Muscle layer of duodenum (tissue), 2 donors: ENCODE results near the gene SPEF2.
A peak's percentile ranks its signal among the peaks of the same experiment; 100 is the strongest.
"Not testable (repeated sequence)": the region's sequence is repeated elsewhere in the genome, so short reads cannot be mapped to it uniquely, and the experiment has no call there.

Experiments
- H3K27ac ChIP-seq: one replicate; pipeline ENCODE4 v1.7.0; 2013; ENCODE audit warnings: mild to moderate bottlenecking, low read length
- H3K27me3 ChIP-seq: one replicate; pipeline ENCODE4 v1.7.0; 2013; ENCODE audit warnings: low read depth, mild to moderate bottlenecking, control low read depth, low read length
- H3K36me3 ChIP-seq, 2 donors: one replicate each; pipeline ENCODE4 v1.7.0; 2013; ENCODE audit warnings: low read length in 2 of 2, control low read depth in 1 of 2, mild to moderate bottlenecking in 1 of 2; ENCODE audit not compliant: insufficient read depth in 2 of 2, control insufficient read depth in 1 of 2
- H3K4me1 ChIP-seq, 2 donors: one replicate each; pipeline ENCODE4 v1.7.0; 2013; ENCODE audit warnings: low read length in 2 of 2, mild to moderate bottlenecking in 2 of 2, control low read depth in 1 of 2, moderate library complexity in 1 of 2; ENCODE audit not compliant: insufficient read depth in 2 of 2, control insufficient read depth in 1 of 2
- H3K4me3 ChIP-seq, 2 donors: one replicate each; pipeline ENCODE4 v1.7.0; 2013; ENCODE audit warnings: low read length in 2 of 2, low read depth in 1 of 2, mild to moderate bottlenecking in 1 of 2
- H3K9me3 ChIP-seq, 2 donors: one replicate each; pipeline ENCODE4 v1.7.0; 2013; ENCODE audit warnings: low read length in 2 of 2, control low read depth in 1 of 2, mild to moderate bottlenecking in 1 of 2; ENCODE audit not compliant: control insufficient read depth in 1 of 2
- donor health status: healthy.

The SPEF2 gene

GRCh38 chr5:35849860-35850259, 232.2 kb downstream of the SPEF2 start:
- Histone ChIP-seq H3K27ac (no peak overlapping the region), H3K27me3 (no peaks in the 10 kb centered on the region), H3K4me1 (no peaks in the 10 kb centered on the region)

DNA sequence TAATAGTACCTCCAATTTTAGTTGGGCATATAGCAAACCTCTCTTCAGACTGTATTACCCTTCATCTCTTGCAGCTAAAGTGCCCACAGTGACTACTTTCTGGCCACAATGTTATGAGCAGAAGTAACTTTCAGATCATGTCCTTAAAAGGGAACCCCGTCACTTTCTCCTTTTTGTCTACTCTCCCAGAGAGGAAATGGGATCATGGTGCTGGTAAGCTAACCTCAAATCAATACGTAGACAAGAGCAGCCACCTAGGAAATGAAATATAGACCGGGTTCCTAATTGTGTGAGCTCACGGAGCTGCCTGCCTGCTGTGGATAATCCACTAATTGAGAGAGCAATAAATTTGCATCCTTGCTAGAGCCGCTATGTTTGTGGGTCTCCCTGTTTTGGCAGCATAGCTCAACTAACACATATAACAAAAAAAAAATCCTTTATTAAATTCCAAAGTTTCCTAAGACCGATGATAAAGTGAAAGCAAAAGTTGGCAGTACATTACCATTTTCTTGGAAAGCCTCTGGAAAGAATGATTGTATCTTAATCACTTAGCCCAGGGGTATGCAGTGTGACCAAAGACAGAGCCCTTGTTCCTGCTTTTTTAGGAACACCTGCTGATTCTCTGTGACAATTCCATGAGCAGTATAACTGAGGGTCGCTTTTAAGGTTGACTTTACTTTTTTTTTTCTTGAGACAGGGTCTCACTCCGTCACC, 233.5 kb downstream of the SPEF2 start:
- H3K4me1 ChIP-seq, result no peaks in the 10 kb centered on the region
- no peaks in the 10 kb centered on the region for H3K27me3 ChIP-seq
- no peaks in the 10 kb centered on the region for H3K9me3 ChIP-seq
- H3K36me3 ChIP-seq, result no peaks in the 10 kb centered on the region
- H3K4me3 ChIP-seq, result peak overlapping the region; percentile 30 to 52
- no peak overlapping the region for H3K27ac ChIP-seq

More at GRCh38 chr5:35849860-35850259, 232.2 kb downstream of the SPEF2 start:
- Histone ChIP-seq H3K36me3 (no peaks in the 10 kb centered on the region), H3K9me3 (peaks cover 0 to 5% of the 10 kb centered on the region in 2 donors), H3K4me3 (no peak overlapping the region)

DNA sequence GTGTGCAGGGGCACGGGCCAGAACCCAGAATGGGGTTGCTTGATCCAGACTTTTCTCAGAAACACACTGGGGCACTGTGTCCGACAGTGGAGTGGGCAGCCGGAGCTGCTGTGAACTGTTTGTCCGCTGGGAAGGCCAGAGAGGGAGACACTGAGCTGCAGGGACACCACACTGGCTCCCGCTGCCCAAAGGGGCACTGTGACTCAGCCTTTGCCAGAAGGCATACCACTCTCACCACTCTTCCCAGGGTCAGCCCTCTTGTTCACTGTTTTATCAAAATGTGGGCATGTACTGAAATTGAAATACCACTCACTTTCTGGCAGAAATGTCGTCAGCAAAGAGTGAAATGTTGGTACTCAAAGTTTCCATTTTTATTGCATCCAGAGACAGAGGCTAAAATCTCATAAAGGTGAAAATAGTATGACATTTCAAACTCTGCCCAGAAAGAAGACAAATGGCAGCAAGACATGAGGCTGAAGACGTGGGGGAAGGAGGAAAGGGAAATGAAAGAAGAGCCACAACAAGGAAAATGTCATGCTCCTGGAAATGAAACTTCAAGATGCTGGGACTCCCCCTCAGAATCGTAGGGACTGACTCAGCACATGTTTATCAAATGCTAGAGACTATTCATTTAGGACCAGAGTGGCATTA, 234.5 kb downstream of the SPEF2 start:
- Histone ChIP-seq H3K27me3 (no peaks in the 10 kb centered on the region), H3K27ac (no peak overlapping the region), H3K4me3 (no peak overlapping the region), H3K9me3 (no peaks in the 10 kb centered on the region), H3K4me1 (no peaks in the 10 kb centered on the region), H3K36me3 (no peaks in the 10 kb centered on the region)

DNA sequence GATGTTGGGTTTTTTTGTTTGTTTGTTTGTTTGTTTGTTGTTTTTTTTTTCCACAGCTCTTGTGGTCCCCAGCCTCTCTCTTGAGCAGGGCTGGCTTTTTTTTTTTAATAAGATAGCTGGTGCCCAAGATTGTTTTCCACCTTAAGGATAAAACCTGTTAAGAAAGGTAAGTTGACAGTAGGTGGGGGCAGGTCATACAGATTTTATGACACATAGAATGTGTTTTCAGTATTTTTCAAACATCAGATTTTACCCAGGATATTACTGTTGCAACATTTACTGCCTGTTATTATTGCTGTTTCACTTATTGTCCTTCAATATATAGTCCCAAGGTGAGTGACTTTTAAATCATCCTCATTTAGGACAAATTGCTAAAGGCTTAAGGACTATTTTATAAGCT, 235.1 kb downstream of the SPEF2 start:
- no peak overlapping the region for H3K4me3 ChIP-seq
- H3K27me3 ChIP-seq, result no peaks in the 10 kb centered on the region
- H3K36me3 ChIP-seq, result no peaks in the 10 kb centered on the region
- no peak overlapping the region for H3K27ac ChIP-seq
- H3K4me1 ChIP-seq, result no peaks in the 10 kb centered on the region
- H3K9me3 ChIP-seq, result no peaks in the 10 kb centered on the region

DNA sequence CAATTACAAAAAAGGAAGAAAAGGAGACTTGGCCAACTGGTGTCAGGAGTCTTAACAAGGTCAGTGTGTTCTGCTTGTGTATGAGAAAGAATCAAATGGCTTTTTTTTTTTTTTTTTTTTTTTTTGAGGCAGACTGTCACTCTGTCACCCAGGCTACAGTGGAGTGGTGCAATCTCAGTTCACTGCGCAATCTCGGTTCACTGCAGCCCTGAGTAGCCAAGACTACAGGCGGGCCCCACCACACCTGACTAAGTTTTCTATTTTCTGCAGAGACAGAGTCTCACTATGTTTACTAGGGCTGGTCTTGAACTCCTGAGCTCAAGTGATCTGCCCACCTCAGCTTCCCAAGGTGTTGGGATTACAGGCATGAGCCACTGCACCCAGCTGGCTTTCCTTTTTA, 236.0 kb downstream of the SPEF2 start:
- H3K27me3 ChIP-seq, result no peaks in the 10 kb centered on the region
- H3K4me3 ChIP-seq, result no peak overlapping the region
- H3K27ac ChIP-seq, result no peak overlapping the region
- no peaks in the 10 kb centered on the region for H3K4me1 ChIP-seq
- no peaks in the 10 kb centered on the region for H3K36me3 ChIP-seq
- H3K9me3 ChIP-seq, result no peaks in the 10 kb centered on the region

GRCh38 chr5:35854248-35854647, 236.6 kb downstream of the SPEF2 start:
- no peak overlapping the region for H3K4me3 ChIP-seq
- H3K36me3 ChIP-seq, result no peaks in the 10 kb centered on the region
- H3K4me1 ChIP-seq, result no peaks in the 10 kb centered on the region
- no peaks in the 10 kb centered on the region for H3K9me3 ChIP-seq
- no peaks in the 10 kb centered on the region for H3K27me3 ChIP-seq
- H3K27ac ChIP-seq, result no peak overlapping the region

DNA sequence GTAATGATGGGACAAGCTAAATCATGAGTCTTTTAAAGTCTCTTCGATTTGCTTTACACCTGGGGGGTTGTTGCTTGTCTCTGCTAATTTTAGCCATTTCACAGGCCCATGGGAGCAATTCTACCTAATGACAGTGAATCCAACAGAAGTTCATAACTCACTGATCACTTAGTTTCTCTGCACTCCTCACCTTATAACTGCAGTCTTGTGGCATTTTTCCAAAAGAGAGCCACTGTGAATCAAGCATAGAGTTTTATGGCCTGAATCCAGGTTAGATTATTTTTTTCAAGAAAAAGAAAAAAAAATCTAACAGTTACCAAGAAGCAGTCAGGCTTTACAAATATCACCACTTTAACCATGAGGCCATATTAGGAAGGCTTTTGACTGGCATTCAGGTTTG, 237.5 kb downstream of the SPEF2 start:
- H3K27me3 ChIP-seq, result no peaks in the 10 kb centered on the region
- no peaks in the 10 kb centered on the region for H3K36me3 ChIP-seq
- H3K4me1 ChIP-seq, result no peaks in the 10 kb centered on the region
- H3K4me3 ChIP-seq, result no peak overlapping the region
- H3K27ac ChIP-seq, result no peak overlapping the region
- no peaks in the 10 kb centered on the region for H3K9me3 ChIP-seq

DNA sequence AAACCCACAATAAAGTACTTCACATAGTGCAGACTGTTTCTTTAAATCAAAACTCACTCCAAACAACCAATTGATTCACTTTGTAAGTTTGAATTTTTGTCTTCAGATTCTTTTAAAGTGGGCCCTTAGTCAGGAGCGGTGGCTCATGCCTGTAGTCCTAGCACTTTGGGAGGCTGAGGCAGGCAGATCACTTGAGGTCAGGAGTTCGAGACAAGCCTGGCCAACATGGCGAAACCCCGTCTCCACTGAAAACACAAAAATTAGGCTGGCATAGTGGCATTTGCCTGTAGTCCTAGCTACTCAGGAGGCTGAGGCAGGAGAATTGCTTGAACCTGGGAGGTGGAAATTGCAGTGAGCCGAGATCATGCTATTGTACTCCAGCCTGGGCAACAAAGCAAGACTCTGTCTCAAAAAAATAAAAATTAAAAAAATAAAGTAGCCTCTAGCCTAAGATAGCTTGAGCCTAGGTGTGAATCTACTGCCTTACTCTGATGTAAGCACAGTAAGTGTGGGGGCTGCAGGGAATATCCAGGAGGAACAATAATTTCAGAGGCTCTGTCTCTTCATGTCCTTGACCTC, 238.6 kb downstream of the SPEF2 start:
- not testable (repeated sequence) for H3K27me3 ChIP-seq, H3K4me1 ChIP-seq, H3K27ac ChIP-seq, H3K36me3 ChIP-seq, H3K9me3 ChIP-seq, H3K4me3 ChIP-seq

GRCh38 chr5:35856765-35857351, 239.2 kb downstream of the SPEF2 start, which contains the start of gene IL7R:
Gene IL7R, plus strand, starts transcription at chr5:35856891. Its CDS starts 87 bp downstream, at chr5:35856978.
- Histone ChIP-seq H3K36me3 (no peaks in the 10 kb centered on the region), H3K9me3 (no peaks in the 10 kb centered on the region), H3K27me3 (no peaks in the 10 kb centered on the region), H3K4me3 (no peak within 1 kb of the TSS), H3K27ac (no peak within 1 kb of the TSS), H3K4me1 (no peaks in the 10 kb centered on the region)

- H3K36me3 ChIP-seq, result no peaks in the 10 kb centered on the region
- H3K27me3 ChIP-seq, result no peaks in the 10 kb centered on the region
- H3K4me1 ChIP-seq, result no peaks in the 10 kb centered on the region
- no peaks in the 10 kb centered on the region for H3K9me3 ChIP-seq
- H3K4me3 ChIP-seq, result no peak overlapping the region
- no peak overlapping the region for H3K27ac ChIP-seq
Observed at GRCh38 chr5:35857606-35858205, 240.0 kb downstream of the SPEF2 start.

- Histone ChIP-seq H3K9me3 (no peaks in the 10 kb centered on the region), H3K4me3 (peak overlapping the region in 1 of 2 donors; percentile 11), H3K27ac (peak overlapping the region; percentile 36)
Observed at GRCh38 chr5:35859101-35859661, 241.5 kb downstream of the SPEF2 start.

More at GRCh38 chr5:35859101-35859661, 241.5 kb downstream of the SPEF2 start:
- H3K4me1 ChIP-seq, result no peaks in the 10 kb centered on the region
- no peaks in the 10 kb centered on the region for H3K27me3 ChIP-seq
- H3K36me3 ChIP-seq, result no peaks in the 10 kb centered on the region
